Measurements from ENCODE around the gene B4GALNT2. TPM values are rescaled to one million over a fixed set of nuclear protein-coding genes. Genes with fewer than 3 reads are reported as not detected.
"Not testable (repeated sequence)": the region's sequence is repeated elsewhere in the genome, so short reads cannot be mapped to it uniquely, and the experiment has no call there.

B4GALNT2 gene
- total RNA-seq, 1 donor from 2014 or later: not detected

- DNase-seq (ENCODE audit: extremely low spot score in 2 of 2): no peak
- Histone ChIP-seq H3K9me3 (no peaks in the 10 kb centered on the region), H3K27ac (no peak overlapping the region), H3K27me3 (no peaks in the 10 kb centered on the region), H3K36me3 (no peaks in the 10 kb centered on the region), H3K4me3 (no peak overlapping the region), H3K4me1 (no peaks in the 10 kb centered on the region)
- no peak for TF ChIP-seq POLR2AphosphoS5 (IDR thresholded peaks at IDR 0.05; ENCODE audit: insufficient read depth in 1 of 2, low read depth in 1 of 2)
- no peak for TF ChIP-seq POLR2A (IDR thresholded peaks at IDR 0.05)
- no peak for TF ChIP-seq CTCF (IDR thresholded peaks at IDR 0.05)
- intact Hi-C loops (cut with DNase I): no loop called here
These were observed 43.5 kb upstream of the B4GALNT2 start for GRCh38 chr17:49089094-49089493.

- TF ChIP-seq POLR2A (IDR thresholded peaks at IDR 0.05): no peak
- no peak for TF ChIP-seq POLR2AphosphoS5 (IDR thresholded peaks at IDR 0.05; ENCODE audit: insufficient read depth in 1 of 2, low read depth in 1 of 2)
- TF ChIP-seq CTCF (IDR thresholded peaks at IDR 0.05): no peak
- H3K36me3 ChIP-seq: no peaks in the 10 kb centered on the region
- no peak overlapping the region for H3K27ac ChIP-seq
- intact Hi-C loops (cut with DNase I): no loop called here
- H3K27me3 ChIP-seq: no peaks in the 10 kb centered on the region
- H3K4me3 ChIP-seq: no peak overlapping the region
- no peak for DNase-seq (ENCODE audit: extremely low spot score in 2 of 2)
- H3K9me3 ChIP-seq: no peaks in the 10 kb centered on the region
- H3K4me1 ChIP-seq: no peaks in the 10 kb centered on the region
These were observed 41.5 kb upstream of the B4GALNT2 start for GRCh38 chr17:49090878-49091594.

GRCh38 chr17:49093131-49093530 lies 39.4 kb upstream of the B4GALNT2 start:
- Histone ChIP-seq H3K27me3 (no peaks in the 10 kb centered on the region), H3K4me3 (no peak overlapping the region), H3K36me3 (no peaks in the 10 kb centered on the region), H3K9me3 (no peaks in the 10 kb centered on the region), H3K27ac (no peak overlapping the region), H3K4me1 (no peaks in the 10 kb centered on the region)
- no peak for TF ChIP-seq POLR2AphosphoS5 (IDR thresholded peaks at IDR 0.05; ENCODE audit: insufficient read depth in 1 of 2, low read depth in 1 of 2)
- TF ChIP-seq POLR2A (IDR thresholded peaks at IDR 0.05): no peak
- no peak for DNase-seq (ENCODE audit: extremely low spot score in 2 of 2)
- intact Hi-C loops (cut with DNase I): no loop called here

GRCh38 chr17:49100601-49101000 lies 32.0 kb upstream of the B4GALNT2 start:
- DNase-seq (ENCODE audit: extremely low spot score in 2 of 2): no peak
- no peak for TF ChIP-seq POLR2A (IDR thresholded peaks at IDR 0.05)
- no peak for TF ChIP-seq POLR2AphosphoS5 (IDR thresholded peaks at IDR 0.05; ENCODE audit: insufficient read depth in 1 of 2, low read depth in 1 of 2)
- no peak for TF ChIP-seq CTCF (IDR thresholded peaks at IDR 0.05)
- Histone ChIP-seq H3K27me3 (no peaks in the 10 kb centered on the region), H3K4me1 (peaks cover 3% of the 10 kb centered on the region), H3K36me3 (no peaks in the 10 kb centered on the region), H3K9me3 (no peaks in the 10 kb centered on the region), H3K27ac (no peak overlapping the region), H3K4me3 (no peak overlapping the region)
- intact Hi-C loops (cut with DNase I): no loop called here

- Histone ChIP-seq H3K4me3 (no peak overlapping the region), H3K9me3 (no peaks in the 10 kb centered on the region), H3K27ac (no peak overlapping the region), H3K4me1 (peaks cover 3% of the 10 kb centered on the region), H3K36me3 (no peaks in the 10 kb centered on the region), H3K27me3 (no peaks in the 10 kb centered on the region)
- TF ChIP-seq POLR2A (IDR thresholded peaks at IDR 0.05) (no peak), POLR2AphosphoS5 (IDR thresholded peaks at IDR 0.05; ENCODE audit: insufficient read depth in 1 of 2, low read depth in 1 of 2) (no peak), CTCF (IDR thresholded peaks at IDR 0.05) (no peak)
- no peak for DNase-seq (ENCODE audit: extremely low spot score in 2 of 2)
- intact Hi-C loops (cut with DNase I): no loop called here
These were observed 31.5 kb upstream of the B4GALNT2 start for GRCh38 chr17:49101054-49101534.

GRCh38 chr17:49103360-49103759 lies 29.2 kb upstream of the B4GALNT2 start:
- H3K9me3 ChIP-seq; intact Hi-C loops (cut with DNase I); H3K36me3 ChIP-seq; H3K27me3 ChIP-seq; H3K4me1 ChIP-seq; H3K4me3 ChIP-seq; DNase-seq (ENCODE audit: extremely low spot score in 2 of 2); H3K27ac ChIP-seq: not testable (repeated sequence)
